Measurements from ENCODE around the gene HNRNPUL2. TPM values are rescaled to one million over a fixed set of nuclear protein-coding genes. Genes with fewer than 3 reads are reported as not detected.

Gene HNRNPUL2
- total RNA-seq, 1 experiment from 2014 or later, result 47.3 TPM

DNA sequence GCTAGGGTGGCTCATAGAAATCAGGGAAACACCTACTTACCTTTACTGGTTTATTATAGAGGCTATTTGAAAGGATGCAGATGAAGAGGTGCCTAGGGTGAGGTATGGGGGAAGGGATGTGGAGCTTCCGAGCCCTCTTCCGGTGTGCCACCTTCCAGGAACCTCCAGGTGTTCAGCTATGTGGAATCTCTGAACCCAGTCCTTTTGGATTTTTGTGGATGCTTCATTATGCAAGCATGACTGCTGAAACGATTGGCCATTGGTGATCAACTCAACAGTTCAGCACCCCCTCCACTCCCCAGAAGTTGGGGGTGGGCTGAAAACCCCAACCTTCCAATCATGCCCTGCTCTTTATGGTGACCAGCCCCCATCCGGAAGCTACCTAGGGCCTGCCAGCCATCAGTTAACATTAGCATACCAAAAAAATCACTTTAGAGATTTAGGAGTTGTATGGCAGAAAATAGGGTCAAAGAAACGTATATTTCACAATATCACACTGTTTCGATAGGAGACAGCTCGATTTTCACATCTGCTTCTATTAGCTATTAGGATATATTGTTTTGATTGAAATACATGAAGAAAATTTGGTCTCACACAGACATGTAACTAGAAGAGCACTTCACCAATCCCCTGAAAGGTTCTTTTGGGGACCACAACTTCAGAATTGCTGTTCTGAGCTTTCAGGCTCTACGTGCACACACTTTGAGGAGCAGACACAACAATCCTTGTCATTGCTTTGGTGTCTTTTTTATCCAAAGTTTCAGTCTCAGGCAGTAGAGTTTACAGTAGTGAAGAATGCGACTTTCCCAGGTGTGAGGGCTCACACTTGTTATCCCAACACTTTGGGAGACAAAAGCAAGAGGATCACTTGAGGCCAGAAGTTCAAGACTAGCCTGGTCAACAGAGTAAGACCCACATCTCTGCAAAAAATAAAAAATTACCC is 30.9 kb upstream of the HNRNPUL2 start:
- ChIA-PET POLR2A (no interaction called here), CTCF (interaction anchor here (0.6 to 0.7 kb wide), 2 partner anchors 10 to 415 kb away, joined by 3 to 4 read pairs; no protein-coding TSS in a partner anchor)
- no peaks in the 10 kb centered on the region for H3K27me3 ChIP-seq (ENCODE audit: control insufficient read depth, insufficient read depth, low read length)
- H3K27ac ChIP-seq (ENCODE audit: low read length), result no peak overlapping the region
- ATAC-seq (no peak), DNase-seq (ENCODE audit: low read depth, low spot score) (no peak)
- in situ Hi-C loops (cut with HindIII; ENCODE audit: low pct_unique_long_range_greater_than_20kb, low sequenced_read_pairs), result no loop called here
- no peaks in the 10 kb centered on the region for H3K9me3 ChIP-seq (ENCODE audit: control insufficient read depth, insufficient read depth, low read depth, low read length)
- BruUV-seq (replicated peaks), result no TSS peak
- TF ChIP-seq, protein P1, sequence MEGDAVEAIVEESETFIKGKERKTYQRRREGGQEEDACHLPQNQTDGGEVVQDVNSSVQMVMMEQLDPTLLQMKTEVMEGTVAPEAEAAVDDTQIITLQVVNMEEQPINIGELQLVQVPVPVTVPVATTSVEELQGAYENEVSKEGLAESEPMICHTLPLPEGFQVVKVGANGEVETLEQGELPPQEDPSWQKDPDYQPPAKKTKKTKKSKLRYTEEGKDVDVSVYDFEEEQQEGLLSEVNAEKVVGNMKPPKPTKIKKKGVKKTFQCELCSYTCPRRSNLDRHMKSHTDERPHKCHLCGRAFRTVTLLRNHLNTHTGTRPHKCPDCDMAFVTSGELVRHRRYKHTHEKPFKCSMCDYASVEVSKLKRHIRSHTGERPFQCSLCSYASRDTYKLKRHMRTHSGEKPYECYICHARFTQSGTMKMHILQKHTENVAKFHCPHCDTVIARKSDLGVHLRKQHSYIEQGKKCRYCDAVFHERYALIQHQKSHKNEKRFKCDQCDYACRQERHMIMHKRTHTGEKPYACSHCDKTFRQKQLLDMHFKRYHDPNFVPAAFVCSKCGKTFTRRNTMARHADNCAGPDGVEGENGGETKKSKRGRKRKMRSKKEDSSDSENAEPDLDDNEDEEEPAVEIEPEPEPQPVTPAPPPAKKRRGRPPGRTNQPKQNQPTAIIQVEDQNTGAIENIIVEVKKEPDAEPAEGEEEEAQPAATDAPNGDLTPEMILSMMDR (IDR thresholded peaks at IDR 0.05), result no peak
- TF ChIP-seq POLR2AphosphoS5 (IDR thresholded peaks at IDR 0.05; ENCODE audit: low read depth, low read length) (no peak), REST (IDR thresholded peaks at IDR 0.05; ENCODE audit: insufficient read depth in 1 of 2, low read depth in 2 of 2, low read length in 1 of 2) (no peak), SIN3A (IDR thresholded peaks at IDR 0.05; ENCODE audit: borderline replicate concordance, insufficient read depth, low read depth, low read length) (no peak), TCF7L2 (IDR thresholded peaks at IDR 0.05; ENCODE audit: low read depth, low read length) (no peak)
- H3K36me3 ChIP-seq (ENCODE audit: control insufficient read depth, insufficient read depth, low read length), result peaks cover 2% of the 10 kb centered on the region; the same call in 1 of the 2 replicates
- H3K4me3 ChIP-seq (ENCODE audit: low read depth in 2 of 2, low read length in 2 of 2), result no peak overlapping the region
- intact Hi-C loops (cut with micrococcal nuclease; ENCODE audit: unreplicated experiment), result no loop called here
- peaks cover 13% of the 10 kb centered on the region for H3K4me1 ChIP-seq (ENCODE audit: control insufficient read depth, insufficient read depth, low read length)

DNA sequence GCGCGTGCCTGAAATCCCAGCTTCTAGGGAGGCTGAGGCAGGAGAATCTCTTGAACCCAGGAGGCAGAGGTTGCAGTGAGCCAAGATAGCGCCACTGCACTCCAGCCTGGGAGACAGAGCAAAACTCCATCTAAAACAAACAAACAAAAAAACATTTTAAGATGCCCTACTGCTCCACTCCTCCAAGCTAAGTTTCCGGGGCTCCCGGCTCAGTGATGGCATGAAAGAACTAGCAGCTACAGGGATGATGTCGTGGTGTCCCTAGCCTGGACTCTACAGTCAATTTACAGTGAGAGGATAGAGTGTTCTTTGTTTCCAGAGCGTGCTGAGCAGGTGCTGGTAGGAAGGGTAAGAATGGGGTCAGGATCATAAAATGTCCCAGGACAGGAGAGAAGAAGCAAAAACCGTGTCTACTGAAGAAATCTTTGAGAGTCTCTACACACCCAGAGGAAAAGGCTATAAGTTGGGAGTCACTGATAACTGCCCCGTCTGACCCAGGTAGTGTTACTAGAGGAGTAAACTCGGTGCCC is 27.9 kb upstream of the HNRNPUL2 start:
- POLR2A ChIA-PET, result no interaction called here
- CTCF ChIA-PET, result interaction anchor here (0.5 kb wide), 1 partner anchor 78 kb away, joined by 3 read pairs; no protein-coding TSS in a partner anchor
- Histone ChIP-seq H3K27me3 (ENCODE audit: control insufficient read depth, insufficient read depth, low read length) (no peaks in the 10 kb centered on the region), H3K4me1 (ENCODE audit: control insufficient read depth, insufficient read depth, low read length) (peaks cover 8% of the 10 kb centered on the region; the same call in 1 of the 2 replicates), H3K9me3 (ENCODE audit: control insufficient read depth, insufficient read depth, low read depth, low read length) (no peaks in the 10 kb centered on the region), H3K36me3 (ENCODE audit: control insufficient read depth, insufficient read depth, low read length) (no peaks in the 10 kb centered on the region), H3K27ac (ENCODE audit: low read length) (peak overlapping the region; percentile 98), H3K4me3 (ENCODE audit: low read depth in 2 of 2, low read length in 2 of 2) (peak overlapping the region in 1 of 2 experiments; percentile 87; a peak in 1 of 4 replicates)
- ATAC-seq (no peak), DNase-seq (ENCODE audit: low read depth, low spot score) (no peak)
- intact Hi-C loops (cut with micrococcal nuclease; ENCODE audit: unreplicated experiment), result no loop called here
- BruUV-seq (replicated peaks), result no TSS peak
- TF ChIP-seq TCF7L2 (IDR thresholded peaks at IDR 0.05; ENCODE audit: low read depth, low read length) (no peak), REST (IDR thresholded peaks at IDR 0.05; ENCODE audit: insufficient read depth in 1 of 2, low read depth in 2 of 2, low read length in 1 of 2) (no peak), POLR2AphosphoS5 (IDR thresholded peaks at IDR 0.05; ENCODE audit: low read depth, low read length) (no peak), SIN3A (IDR thresholded peaks at IDR 0.05; ENCODE audit: borderline replicate concordance, insufficient read depth, low read depth, low read length) (no peak)
- TF ChIP-seq, protein P1 (IDR thresholded peaks at IDR 0.05), result no peak
- in situ Hi-C loops (cut with HindIII; ENCODE audit: low pct_unique_long_range_greater_than_20kb, low sequenced_read_pairs), result no loop called here
